ENCODE data around the gene ASXL2.
A peak's percentile ranks its signal among the peaks of the same experiment; 100 is the strongest.
"Not testable (repeated sequence)": the region's sequence is repeated elsewhere in the genome, so short reads cannot be mapped to it uniquely, and the experiment has no call there.

The ASXL2 gene

DNA sequence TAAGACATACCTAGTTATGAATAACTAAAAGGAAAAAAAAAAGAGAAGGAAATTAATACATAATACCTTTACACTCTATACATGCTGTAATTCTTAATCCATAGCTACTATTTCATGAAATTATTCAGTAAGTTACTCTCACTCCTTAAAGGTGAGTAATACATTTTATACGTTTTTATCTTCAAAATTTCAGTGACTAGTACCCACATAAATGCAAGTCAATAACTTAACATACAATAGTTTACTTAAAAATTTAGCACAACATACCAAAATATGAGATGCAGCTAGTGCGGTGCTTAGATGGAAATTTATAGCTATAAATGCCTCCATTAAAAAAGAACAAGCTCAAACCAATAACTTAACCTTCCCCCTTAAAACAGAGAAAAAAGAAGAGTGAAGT, 168.9 kb downstream of the ASXL2 start:
- TF ChIP-seq ESRRG (CRISPR knock-in tag; IDR thresholded peaks at IDR 0.05), result no peak

DNA sequence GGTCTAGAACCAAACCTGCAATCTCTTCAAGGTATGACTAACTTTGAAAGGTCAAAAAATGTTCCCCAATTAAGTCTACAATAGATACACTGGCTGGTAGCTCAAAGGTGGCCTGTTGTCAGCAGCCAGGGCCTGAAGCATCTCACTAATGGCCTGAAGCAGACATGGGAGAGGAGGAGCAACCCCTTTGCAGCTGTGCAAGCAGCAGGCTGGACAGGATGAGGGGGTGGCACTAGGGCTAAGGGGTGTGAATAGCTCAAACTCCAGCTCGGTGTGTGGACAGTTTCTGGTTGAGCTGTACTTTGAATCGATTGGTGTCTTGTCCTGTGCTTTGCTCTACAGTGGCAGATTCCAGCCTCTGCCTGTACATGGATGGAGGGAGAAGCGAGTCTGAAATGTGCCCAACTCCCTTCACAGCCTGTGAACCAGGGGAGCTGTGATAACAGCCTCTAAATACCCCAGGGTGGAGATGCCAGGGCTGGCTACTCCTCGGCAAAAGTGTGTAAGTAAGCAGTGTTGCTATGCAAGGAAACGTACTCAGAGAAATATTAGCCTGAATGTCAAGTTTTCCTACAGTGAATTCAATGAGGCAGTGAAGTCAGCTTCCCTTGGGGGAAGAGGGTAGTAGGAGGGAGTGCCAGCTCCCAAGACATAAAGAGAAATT, 170.2 kb downstream of the ASXL2 start:
- peak; percentile 37; the same call in 1 of the 3 replicates for ATAC-seq
- no peak for TF ChIP-seq RARB (CRISPR knock-in tag; IDR thresholded peaks at IDR 0.05)
- no peak for TF ChIP-seq ARNTL (CRISPR knock-in tag; IDR thresholded peaks at IDR 0.05; ENCODE audit: borderline replicate concordance, low read depth)
- TF ChIP-seq TOX (CRISPR knock-in tag; IDR thresholded peaks at IDR 0.05; ENCODE audit: borderline replicate concordance), result no peak
- TF ChIP-seq ZFP3 (CRISPR knock-in tag; IDR thresholded peaks at IDR 0.05), result no peak
- no peak for TF ChIP-seq ESRRG (CRISPR knock-in tag; IDR thresholded peaks at IDR 0.05)
- TF ChIP-seq OSR1 (CRISPR knock-in tag; IDR thresholded peaks at IDR 0.05), result no peak
- no peak for TF ChIP-seq SNAI2 (CRISPR knock-in tag; IDR thresholded peaks at IDR 0.05)
- no peak for TF ChIP-seq TCF4 (CRISPR knock-in tag; IDR thresholded peaks at IDR 0.05; ENCODE audit: borderline replicate concordance)
- TF ChIP-seq, protein P1, sequence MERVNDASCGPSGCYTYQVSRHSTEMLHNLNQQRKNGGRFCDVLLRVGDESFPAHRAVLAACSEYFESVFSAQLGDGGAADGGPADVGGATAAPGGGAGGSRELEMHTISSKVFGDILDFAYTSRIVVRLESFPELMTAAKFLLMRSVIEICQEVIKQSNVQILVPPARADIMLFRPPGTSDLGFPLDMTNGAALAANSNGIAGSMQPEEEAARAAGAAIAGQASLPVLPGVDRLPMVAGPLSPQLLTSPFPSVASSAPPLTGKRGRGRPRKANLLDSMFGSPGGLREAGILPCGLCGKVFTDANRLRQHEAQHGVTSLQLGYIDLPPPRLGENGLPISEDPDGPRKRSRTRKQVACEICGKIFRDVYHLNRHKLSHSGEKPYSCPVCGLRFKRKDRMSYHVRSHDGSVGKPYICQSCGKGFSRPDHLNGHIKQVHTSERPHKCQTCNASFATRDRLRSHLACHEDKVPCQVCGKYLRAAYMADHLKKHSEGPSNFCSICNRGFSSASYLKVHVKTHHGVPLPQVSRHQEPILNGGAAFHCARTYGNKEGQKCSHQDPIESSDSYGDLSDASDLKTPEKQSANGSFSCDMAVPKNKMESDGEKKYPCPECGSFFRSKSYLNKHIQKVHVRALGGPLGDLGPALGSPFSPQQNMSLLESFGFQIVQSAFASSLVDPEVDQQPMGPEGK (CRISPR knock-in tag; IDR thresholded peaks at IDR 0.05; ENCODE audit: borderline replicate concordance), result no peak
- no peak for TF ChIP-seq ZNF565 (CRISPR knock-in tag; conservative IDR thresholded peaks at IDR 0.05; ENCODE audit: low read depth)
- no peak for TF ChIP-seq ZFP30 (CRISPR knock-in tag; IDR thresholded peaks at IDR 0.05)
- no peak for TF ChIP-seq ZNF8 (CRISPR knock-in tag; IDR thresholded peaks at IDR 0.05)
- TF ChIP-seq, protein P2, sequence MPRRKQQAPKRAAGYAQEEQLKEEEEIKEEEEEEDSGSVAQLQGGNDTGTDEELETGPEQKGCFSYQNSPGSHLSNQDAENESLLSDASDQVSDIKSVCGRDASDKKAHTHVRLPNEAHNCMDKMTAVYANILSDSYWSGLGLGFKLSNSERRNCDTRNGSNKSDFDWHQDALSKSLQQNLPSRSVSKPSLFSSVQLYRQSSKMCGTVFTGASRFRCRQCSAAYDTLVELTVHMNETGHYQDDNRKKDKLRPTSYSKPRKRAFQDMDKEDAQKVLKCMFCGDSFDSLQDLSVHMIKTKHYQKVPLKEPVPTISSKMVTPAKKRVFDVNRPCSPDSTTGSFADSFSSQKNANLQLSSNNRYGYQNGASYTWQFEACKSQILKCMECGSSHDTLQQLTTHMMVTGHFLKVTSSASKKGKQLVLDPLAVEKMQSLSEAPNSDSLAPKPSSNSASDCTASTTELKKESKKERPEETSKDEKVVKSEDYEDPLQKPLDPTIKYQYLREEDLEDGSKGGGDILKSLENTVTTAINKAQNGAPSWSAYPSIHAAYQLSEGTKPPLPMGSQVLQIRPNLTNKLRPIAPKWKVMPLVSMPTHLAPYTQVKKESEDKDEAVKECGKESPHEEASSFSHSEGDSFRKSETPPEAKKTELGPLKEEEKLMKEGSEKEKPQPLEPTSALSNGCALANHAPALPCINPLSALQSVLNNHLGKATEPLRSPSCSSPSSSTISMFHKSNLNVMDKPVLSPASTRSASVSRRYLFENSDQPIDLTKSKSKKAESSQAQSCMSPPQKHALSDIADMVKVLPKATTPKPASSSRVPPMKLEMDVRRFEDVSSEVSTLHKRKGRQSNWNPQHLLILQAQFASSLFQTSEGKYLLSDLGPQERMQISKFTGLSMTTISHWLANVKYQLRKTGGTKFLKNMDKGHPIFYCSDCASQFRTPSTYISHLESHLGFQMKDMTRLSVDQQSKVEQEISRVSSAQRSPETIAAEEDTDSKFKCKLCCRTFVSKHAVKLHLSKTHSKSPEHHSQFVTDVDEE (CRISPR knock-in tag; IDR thresholded peaks at IDR 0.05), result no peak
- no peak for TF ChIP-seq BACH2 (CRISPR knock-in tag; IDR thresholded peaks at IDR 0.05; ENCODE audit: borderline replicate concordance)

More for the DNA sequence above, 168.9 kb downstream of the ASXL2 start:
- ATAC-seq, result no peak

DNA sequence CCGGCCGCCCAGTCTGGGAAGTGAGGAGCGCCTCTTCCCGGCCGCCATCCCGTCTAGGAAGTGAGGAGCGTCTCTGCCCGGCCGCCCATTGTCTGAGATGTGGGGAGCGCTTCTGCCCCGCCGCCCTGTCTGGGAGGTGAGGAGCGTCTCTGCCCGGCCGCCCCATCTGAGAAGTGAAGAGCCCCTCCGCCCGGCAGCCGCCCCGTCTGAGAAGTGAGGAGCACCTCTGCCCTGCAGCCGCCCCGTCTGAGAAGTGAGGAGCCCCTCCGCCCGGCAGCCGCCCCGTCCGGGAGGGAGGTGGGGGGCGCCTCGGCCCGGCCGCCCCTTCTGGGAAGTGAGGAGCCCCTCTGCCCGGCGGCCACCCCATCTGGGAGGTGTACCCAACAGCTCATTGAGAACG, 172.7 kb downstream of the ASXL2 start:
- ATAC-seq, result not testable (repeated sequence)

DNA sequence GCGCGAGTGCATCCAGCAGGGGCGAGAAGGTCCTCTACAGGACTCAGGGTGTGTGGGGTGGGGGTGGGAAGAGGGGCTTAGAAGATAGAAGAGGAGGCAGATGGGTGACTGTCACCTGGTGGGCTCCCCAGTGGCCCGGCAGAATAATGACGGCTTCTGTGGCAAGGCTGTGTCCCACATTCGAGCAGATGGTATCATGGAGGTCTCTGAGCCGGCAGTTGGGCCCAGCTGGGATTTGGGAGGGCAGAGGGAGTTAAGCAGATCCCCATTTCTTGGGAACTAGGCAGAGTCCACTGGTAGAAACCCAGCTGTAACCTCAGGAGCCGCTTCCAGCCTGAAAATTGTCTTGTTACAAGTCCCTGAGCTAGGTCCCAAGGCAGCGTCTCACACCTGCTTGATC, 176.5 kb downstream of the ASXL2 start:
- no peak for ATAC-seq
- TF ChIP-seq RARB (CRISPR knock-in tag; IDR thresholded peaks at IDR 0.05), result no peak

DNA sequence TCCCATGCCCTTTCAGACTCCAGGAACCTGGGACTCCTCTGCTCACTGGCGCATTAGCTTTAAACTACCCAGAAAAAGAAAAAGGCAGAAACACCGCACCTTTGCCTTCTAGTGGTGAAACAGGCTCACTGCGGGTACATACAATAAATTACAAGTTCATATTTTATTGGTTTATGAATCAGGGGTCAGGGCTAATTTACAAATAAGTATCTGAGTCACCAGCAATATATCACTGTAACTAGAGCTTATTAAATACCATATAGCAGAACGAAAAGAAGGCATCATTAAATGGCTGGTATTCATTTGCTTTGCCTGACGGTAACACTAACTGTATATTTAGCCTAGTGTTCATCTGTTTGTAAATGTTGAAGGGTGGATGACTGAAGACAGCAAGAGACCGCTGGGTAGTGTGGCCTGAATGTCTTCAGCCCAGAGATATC, 178.0 kb downstream of the ASXL2 start:
- ATAC-seq, result peak; percentile 80
- 0 out of 2 replicates have a peak, but pooled peaks have one; percentile 7 for TF ChIP-seq ISL1 (CRISPR knock-in tag; IDR thresholded peaks at IDR 0.05)
- no peak for TF ChIP-seq CSDC2 (CRISPR knock-in tag; IDR thresholded peaks at IDR 0.05)

DNA sequence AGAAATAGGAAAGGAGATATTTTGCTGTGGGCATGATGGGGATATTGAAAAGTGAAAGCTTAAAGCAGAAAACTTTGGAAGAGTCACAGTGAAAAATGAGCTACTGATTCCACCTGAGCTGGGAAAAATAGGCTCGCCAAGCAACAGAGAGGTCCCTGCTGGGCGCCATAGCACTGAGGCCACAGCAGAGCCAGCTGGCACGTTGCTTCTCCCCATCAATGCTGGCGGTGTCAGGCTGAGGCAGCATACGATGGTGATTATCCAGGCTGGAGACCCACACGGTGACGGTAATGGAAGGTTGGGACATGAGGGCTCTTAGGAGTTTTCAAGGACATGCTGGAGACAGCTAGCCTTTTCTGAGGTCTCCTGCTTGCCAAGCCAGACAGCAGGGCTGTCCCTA, 179.1 kb downstream of the ASXL2 start:
- no peak for TF ChIP-seq ZFP30 (CRISPR knock-in tag; IDR thresholded peaks at IDR 0.05)
- ATAC-seq, result no peak

DNA sequence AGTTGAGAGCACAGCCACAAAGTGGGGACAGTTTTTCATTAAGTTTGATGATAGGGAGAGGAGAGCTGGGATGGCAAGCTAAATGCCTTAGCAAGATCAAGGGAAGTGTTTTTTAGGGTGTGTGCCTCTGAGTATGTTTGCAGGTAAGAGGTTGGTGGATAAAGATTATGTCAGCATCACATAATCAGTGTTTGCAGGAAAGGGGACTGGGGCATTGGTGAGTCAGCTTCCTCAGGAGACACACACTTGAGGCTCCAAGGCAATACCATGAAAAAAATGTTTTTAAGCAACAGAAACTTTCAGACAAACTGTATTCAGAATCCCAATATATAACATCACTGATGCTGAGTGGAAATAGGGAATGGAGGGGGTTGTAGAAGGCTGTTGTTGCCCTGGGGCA, 179.5 kb downstream of the ASXL2 start:
- ATAC-seq, result peak; percentile 20; the same call in 2 of the 3 replicates
- TF ChIP-seq RARB (CRISPR knock-in tag; IDR thresholded peaks at IDR 0.05) (no peak), ISL1 (CRISPR knock-in tag; IDR thresholded peaks at IDR 0.05) (no peak), CSDC2 (CRISPR knock-in tag; IDR thresholded peaks at IDR 0.05) (no peak)
- TF ChIP-seq, protein P3, sequence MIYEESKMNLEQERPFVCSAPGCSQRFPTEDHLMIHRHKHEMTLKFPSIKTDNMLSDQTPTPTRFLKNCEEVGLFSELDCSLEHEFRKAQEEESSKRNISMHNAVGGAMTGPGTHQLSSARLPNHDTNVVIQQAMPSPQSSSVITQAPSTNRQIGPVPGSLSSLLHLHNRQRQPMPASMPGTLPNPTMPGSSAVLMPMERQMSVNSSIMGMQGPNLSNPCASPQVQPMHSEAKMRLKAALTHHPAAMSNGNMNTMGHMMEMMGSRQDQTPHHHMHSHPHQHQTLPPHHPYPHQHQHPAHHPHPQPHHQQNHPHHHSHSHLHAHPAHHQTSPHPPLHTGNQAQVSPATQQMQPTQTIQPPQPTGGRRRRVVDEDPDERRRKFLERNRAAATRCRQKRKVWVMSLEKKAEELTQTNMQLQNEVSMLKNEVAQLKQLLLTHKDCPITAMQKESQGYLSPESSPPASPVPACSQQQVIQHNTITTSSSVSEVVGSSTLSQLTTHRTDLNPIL (CRISPR knock-in tag; IDR thresholded peaks at IDR 0.05; ENCODE audit: low read depth), result no peak

Measured in SK-N-SH treated with all-trans-retinoic acid at 6 μM for 48 hours (cell line).